GM18520 (cell line): ENCODE data around the gene FRG2.
"Not testable (repeated sequence)": the region's sequence is repeated elsewhere in the genome, so short reads cannot be mapped to it uniquely, and the experiment has no call there.

Source experiments
- ATAC-seq: cut with Tn5 transposase; IDR thresholded peaks from one replicate; pipeline ENCODE4 v1.9.1; 2021; ENCODE audit not compliant: unreplicated experiment

FRG2 gene

DNA sequence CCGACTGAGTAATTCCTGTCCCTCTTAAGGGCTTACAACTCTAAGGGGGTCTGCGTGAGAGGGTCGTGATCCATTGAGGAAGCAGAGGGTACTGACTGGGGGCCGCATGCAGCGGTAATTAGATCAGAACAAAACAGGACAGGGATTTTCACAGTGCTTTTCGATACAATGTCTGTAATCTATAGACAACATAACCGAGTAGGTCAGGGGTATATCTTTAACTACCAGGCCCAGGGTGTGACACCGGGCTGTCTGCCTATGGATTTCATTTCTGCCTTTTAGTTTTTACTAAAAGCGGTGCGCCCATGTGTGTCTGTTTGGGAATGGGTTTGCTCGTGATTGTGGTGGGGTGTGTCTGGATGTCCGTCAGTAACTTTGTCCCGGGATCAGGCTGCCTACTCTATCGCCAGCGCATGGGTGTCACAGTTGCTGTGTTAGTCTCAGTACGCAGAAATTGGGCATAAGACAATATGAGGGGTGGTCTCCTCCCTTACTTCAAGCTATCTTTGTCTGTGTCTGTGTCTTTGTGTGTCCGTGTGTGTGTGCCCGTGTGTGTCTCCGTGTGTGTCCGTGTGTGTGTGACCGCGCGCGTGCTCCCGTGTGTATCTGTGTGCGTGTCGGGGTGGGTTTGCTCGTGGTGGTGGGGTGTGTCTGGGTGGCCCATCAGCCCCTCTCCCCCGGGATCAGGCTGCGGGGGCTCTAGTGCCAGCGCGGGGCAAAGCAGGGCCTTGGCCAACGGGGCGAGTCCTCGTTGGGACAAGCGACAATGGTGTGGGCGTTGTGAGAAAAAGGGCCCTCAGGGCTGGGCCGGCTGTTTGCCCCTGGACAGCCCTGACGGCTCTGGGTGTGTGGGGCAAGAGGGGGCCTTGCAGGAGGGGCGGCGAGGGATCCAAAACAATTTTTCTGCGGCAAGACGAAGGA, 10.4 kb downstream of the FRG2 start:
- ATAC-seq: no peak

DNA sequence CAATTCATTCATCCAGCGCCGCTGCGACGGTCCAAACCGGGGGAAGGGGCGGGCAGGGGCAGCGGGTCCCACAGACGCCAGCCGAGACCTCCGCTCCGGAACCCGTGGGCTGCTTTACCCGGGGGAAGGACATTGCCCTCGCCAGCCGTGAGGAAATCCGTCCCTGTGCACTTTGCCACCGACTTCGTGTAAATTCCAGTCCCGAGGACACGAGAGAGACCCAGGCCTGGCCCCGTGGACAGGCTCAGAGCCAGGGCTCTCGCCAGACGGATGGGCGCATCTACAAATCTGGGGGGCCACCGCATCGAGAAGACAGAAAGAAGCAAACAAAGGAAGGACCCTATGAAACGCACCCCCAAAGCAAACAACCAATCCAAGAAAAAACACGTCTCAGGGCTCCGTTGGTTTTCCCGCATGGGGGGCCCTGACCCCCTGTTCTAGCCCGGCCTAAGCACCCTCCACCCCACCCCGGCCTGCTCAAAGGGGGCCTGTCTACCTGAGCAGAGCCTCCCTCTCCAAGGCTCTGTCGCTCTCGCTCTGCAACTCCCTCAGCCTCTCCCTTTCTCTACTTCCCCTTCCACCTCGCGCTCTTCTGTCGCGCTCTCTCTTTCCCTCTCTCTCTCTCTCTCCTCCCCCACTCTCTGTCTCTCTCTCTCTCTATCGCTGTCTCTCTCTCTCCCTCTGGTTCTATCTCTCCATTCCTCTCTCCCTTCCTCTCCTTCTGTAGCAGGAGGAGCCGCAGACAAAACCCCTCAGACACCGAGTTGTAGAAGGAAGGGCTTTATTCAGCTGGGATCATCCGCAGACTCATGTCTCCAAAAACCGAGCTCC, 11.3 kb downstream of the FRG2 start:
- no peak for ATAC-seq

- no peak for ATAC-seq
Measured at GRCh38 chr4:190014771-190015537, 12.1 kb downstream of the FRG2 start.

DNA sequence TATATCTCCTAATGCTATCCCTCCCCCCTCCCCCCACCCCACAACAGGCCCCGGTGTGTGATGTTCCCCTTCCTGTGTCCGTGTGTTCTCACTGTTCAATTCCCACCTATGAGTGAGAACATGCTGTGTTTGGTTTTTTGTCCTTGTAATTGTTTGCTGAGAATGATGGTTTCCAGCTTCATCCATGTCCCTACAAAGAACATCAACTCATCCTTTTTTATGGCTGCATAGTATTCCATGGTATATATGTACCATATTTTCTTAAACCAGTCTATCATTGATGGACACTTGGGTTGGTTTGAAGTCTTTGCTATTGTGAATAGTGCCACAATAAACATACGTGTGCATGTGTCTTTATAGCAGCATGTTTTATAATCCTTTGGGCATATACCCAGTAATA, 37.1 kb downstream of the FRG2 start:
- ATAC-seq: not testable (repeated sequence)

DNA sequence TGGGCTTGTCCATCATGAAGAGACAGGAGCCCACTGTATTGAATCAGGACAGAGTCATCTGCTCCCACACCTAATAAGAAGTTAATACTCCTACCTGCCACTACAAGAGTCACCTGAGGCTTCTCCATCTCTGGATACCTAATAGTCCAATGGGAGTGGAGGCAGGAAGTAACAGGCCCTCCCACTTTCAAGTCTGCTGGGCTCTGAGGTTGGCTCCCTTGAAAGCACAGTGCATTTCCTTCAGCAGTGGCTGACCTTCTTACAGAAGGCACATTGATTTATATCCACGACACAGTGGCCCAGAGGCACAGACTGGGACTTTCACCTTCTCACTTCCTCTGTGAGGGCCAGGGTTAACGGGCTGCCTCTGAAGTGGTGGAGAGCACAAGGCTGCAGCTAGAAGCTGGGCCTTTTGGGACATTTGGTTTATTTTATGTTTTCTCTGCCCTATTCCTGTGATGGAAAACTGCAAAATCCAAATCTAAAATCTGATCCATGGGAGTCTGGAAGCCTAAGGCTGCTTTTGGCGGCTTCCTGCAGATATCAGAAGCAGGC, 38.1 kb downstream of the FRG2 start:
- peak; percentile 48 for ATAC-seq

DNA sequence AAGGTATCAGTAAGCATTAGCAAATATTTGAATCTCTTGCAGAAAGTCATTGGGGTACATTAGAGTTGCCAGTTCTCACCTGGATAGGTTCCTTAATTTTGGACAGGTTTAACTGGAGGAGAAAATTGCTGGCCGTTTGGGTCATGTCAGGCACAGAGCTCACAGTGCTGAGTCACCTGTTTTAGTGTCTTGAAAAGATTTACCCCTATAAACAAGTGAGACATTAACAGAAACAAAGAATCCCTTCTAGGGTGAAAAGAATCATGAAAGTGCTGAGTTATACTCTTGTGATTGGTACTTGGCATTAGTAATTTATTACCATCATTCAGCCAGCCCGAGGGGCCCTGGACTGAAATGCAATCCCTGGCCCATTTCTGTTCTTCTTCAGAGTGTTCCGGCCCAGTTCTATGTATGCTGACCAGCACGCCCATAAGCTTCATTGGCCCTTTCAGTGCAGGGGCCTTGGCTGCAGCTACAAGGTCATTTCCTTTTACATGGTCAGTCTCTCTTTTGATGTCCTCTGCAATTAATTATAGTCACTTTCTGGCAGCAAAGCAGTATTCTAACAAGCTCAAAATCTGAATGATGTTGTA, 41.3 kb downstream of the FRG2 start:
- not testable (repeated sequence) for ATAC-seq

DNA sequence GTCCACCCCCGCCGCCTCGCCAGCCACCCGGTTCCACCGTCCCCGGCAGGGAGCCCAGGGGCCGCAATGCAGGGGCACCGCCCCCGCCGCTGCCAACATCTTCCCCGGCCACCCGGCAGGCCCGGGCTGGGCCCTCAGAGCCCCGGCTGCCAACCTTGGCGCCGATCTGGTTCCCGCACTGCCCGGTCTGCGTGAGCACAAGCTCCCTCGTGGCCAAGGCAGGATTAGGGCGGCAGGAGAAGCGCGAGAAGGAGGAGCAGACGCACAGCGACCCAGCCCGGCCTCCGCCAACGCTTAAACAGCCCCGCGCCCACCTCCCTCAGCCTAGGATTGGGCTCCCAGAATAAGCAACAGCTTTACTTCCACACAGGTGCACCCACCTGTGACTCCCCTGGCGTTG, 42.4 kb downstream of the FRG2 start:
- ATAC-seq: not testable (repeated sequence)

DNA sequence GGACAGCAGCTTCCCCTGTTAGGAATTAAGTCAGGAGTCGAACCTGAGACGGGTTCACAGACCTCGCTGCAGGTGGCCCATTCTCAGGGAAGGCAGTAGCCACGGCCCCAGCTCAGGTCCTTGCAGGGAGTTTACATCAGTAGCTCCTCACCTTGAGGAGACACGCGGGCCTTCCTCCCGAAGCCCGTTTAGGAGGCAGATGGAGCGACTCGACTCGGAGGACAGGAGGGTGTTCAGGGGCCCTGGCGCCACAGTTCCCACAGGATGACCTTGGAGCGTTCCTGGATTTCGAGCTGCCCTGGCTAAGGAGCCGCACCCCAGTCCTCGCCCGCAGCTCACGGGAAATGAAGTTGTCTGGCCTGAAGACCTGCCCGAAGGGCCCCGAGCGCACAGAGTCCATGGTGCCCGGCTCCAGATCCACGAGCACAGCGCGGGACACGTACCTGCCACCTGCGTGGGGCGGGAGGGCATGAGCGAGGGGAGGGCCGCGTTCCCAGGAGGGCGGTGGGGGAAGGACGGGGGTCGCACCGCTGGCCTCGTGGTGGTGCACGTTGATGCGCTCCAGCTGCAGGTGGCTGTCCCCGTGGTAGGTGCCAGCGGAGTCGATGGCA, 43.0 kb downstream of the FRG2 start:
- ATAC-seq: not testable (repeated sequence)

GRCh38 chr4:189981970-189982369, 45.1 kb downstream of the FRG2 start:
- no peak for ATAC-seq

DNA sequence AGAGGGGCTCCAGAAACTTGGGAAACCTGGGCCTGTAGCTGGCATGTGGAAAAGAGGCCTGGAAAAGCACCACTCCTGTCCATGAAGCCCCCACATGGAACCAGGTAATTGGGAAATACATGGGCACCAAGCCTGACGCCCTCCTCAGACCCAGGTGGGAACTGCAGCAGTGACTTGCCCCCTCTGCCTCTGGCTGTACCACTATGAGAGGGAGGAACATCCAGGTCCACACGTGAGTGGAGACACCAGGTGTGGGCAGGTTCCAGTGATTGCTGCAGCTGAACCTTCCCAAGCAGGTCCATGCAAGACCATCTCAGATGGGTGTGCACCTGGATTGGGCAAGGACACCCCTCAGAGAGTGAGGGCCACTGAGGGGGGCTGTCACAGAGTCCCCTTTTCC, 46.8 kb downstream of the FRG2 start:
- not testable (repeated sequence) for ATAC-seq

- no peak for ATAC-seq
Measured at GRCh38 chr4:189979196-189980047, 47.6 kb downstream of the FRG2 start.
